GM21381 (cell line): ENCODE results near the gene MPPE1.
"Not testable (repeated sequence)": the region's sequence is repeated elsewhere in the genome, so short reads cannot be mapped to it uniquely, and the experiment has no call there.

Experiments used
- ATAC-seq: cut with Tn5 transposase; IDR thresholded peaks from one replicate; pipeline ENCODE4 v1.9.1; 2021; ENCODE audit warnings: mild to moderate bottlenecking, moderate library complexity; ENCODE audit not compliant: unreplicated experiment

The MPPE1 gene

GRCh38 chr18:11859903-11860407 lies 48.2 kb downstream of the MPPE1 start:
- ATAC-seq: no peak

- no peak for ATAC-seq
These were observed 48.8 kb downstream of the MPPE1 start for GRCh38 chr18:11859282-11859830.

GRCh38 chr18:11857177-11857887 lies 50.8 kb downstream of the MPPE1 start:
- no peak for ATAC-seq

- not testable (repeated sequence) for ATAC-seq
These were observed 53.6 kb downstream of the MPPE1 start for GRCh38 chr18:11854554-11854953.

GRCh38 chr18:11851806-11852337 lies 56.2 kb downstream of the MPPE1 start:
- no peak for ATAC-seq

- ATAC-seq: peak; percentile 94
These were observed 56.8 kb downstream of the MPPE1 start, which contains the start of gene CHMP1B for GRCh38 chr18:11851146-11851805. TSS of gene CHMP1B (plus strand) at chr18:11851413. CDS start at chr18:11851512, 99 bp downstream.

- ATAC-seq: peak; percentile 31
These were observed 57.3 kb downstream of the MPPE1 start for GRCh38 chr18:11850821-11851145.

GRCh38 chr18:11849841-11850634 lies 58.1 kb downstream of the MPPE1 start:
- ATAC-seq: no peak

GRCh38 chr18:11849279-11849678 lies 58.8 kb downstream of the MPPE1 start:
- ATAC-seq: no peak

GRCh38 chr18:11847811-11848210 lies 60.3 kb downstream of the MPPE1 start:
- no peak for ATAC-seq

GRCh38 chr18:11845654-11846053 lies 62.5 kb downstream of the MPPE1 start:
- ATAC-seq: no peak

GRCh38 chr18:11844436-11844835 lies 63.7 kb downstream of the MPPE1 start:
- ATAC-seq: no peak

GRCh38 chr18:11842562-11842961 lies 65.6 kb downstream of the MPPE1 start:
- ATAC-seq: no peak

GRCh38 chr18:11840493-11840892 lies 67.6 kb downstream of the MPPE1 start:
- no peak for ATAC-seq

- ATAC-seq: no peak
These were observed 68.6 kb downstream of the MPPE1 start for GRCh38 chr18:11839556-11839955.

GRCh38 chr18:11834772-11835171 lies 73.3 kb downstream of the MPPE1 start:
- no peak for ATAC-seq
